Measurements from ENCODE around the gene DST. TPM values are rescaled to one million over a fixed set of nuclear protein-coding genes. Genes with fewer than 3 reads are reported as not detected.

Gene DST
- total RNA-seq, 1 experiment from 2014 or later: 91.9 TPM

GRCh38 chr6:56481957-56482356 is 160.7 kb downstream of the DST start:
- no peak overlapping the region for H3K4ac ChIP-seq (ENCODE audit: low read depth, low read length)
- WGBS (ENCODE audit: extremely low coverage, insufficient read length, low lambda C conversion rate): no CpG with 5 or more reads among the region's 5 CpGs
- no peaks in the 10 kb centered on the region for H4K20me1 ChIP-seq (ENCODE audit: control insufficient read depth, insufficient read depth, insufficient read length)
- Mint-ChIP-seq H3K4me3 (no peak overlapping the region), H3K4me1 (no peaks in the 10 kb centered on the region), H3K36me3 (ENCODE audit: insufficient read depth in 1 of 3, low read depth in 3 of 3) (peaks cover 40 to 66% (median 55%) of the 10 kb centered on the region in 3 experiments), H3K9me3 (peaks cover 0 to 6% of the 10 kb centered on the region in 2 experiments; a peak in 2 of 5 replicates), H3K27ac (no peak overlapping the region), H3K27me3 (ENCODE audit: low read depth) (no peaks in the 10 kb centered on the region)
- no peaks in the 10 kb centered on the region for H3K79me1 ChIP-seq (ENCODE audit: insufficient read depth, low read depth, low read length, poor library complexity, severe bottlenecking)
- H3K79me2 ChIP-seq (ENCODE audit: insufficient read depth, low read length): no peaks in the 10 kb centered on the region
- no peak overlapping the region for H2BK12ac ChIP-seq (ENCODE audit: insufficient read length, low read depth, low read length)
- H3K56ac ChIP-seq (ENCODE audit: insufficient read length, low read depth, low read length): no peak overlapping the region
- no peak overlapping the region for H3K27ac ChIP-seq (ENCODE audit: insufficient read length, low read depth, low read length)
- no peak overlapping the region for H3K4me2 ChIP-seq (ENCODE audit: insufficient read depth, insufficient read length, low read length)
- no peak overlapping the region for H4K91ac ChIP-seq (ENCODE audit: insufficient read length, low read depth, low read length)
- no peaks in the 10 kb centered on the region for H3K9me3 ChIP-seq (ENCODE audit: control insufficient read depth, low read depth, low read length)
- H3K14ac ChIP-seq (ENCODE audit: insufficient read depth, low read length): no peak overlapping the region
- no peaks in the 10 kb centered on the region for H3K27me3 ChIP-seq (ENCODE audit: insufficient read depth, low read length)
- no peak for TF ChIP-seq CTCF (conservative IDR thresholded peaks at IDR 0.05)
- H3T11ph ChIP-seq (ENCODE audit: low read length): no peak overlapping the region
- no peak for DNase-seq
- no peak overlapping the region for H3K23ac ChIP-seq (ENCODE audit: insufficient read length, low read depth, low read length)
- H2BK20ac ChIP-seq (ENCODE audit: low read depth, low read length, poor library complexity, severe bottlenecking): no peak overlapping the region
- no peak overlapping the region for H4K8ac ChIP-seq (replicated peaks; ENCODE audit: insufficient read length, low read depth, low read length)
- H4K5ac ChIP-seq (ENCODE audit: insufficient read length, low read depth, low read length): no peak overlapping the region
- no peaks in the 10 kb centered on the region for H3K4me1 ChIP-seq (ENCODE audit: insufficient read depth, low read length)
- no peak overlapping the region for H2AFZ ChIP-seq (ENCODE audit: low read length)
- H2BK5ac ChIP-seq (ENCODE audit: insufficient read length, low read length): no peak overlapping the region
- no peak overlapping the region for H3K18ac ChIP-seq (ENCODE audit: insufficient read length, low read depth, low read length)
- no peaks in the 10 kb centered on the region for H3K23me2 ChIP-seq (ENCODE audit: insufficient read length, low read depth, low read length, poor library complexity, severe bottlenecking)
- H2AK5ac ChIP-seq (ENCODE audit: insufficient read length, low read length): no peak overlapping the region
- H3K9ac ChIP-seq (ENCODE audit: extremely low read depth, insufficient read length, low read length): no peak overlapping the region
- no peak overlapping the region for H2BK15ac ChIP-seq (ENCODE audit: low read depth, low read length)
- H2BK120ac ChIP-seq (ENCODE audit: low read depth, low read length, poor library complexity, severe bottlenecking): no peak overlapping the region
